Measurements from ENCODE around the gene TRABD2B. TPM values are rescaled to one million over a fixed set of nuclear protein-coding genes. Genes with fewer than 3 reads are reported as not detected.

The TRABD2B gene
- total RNA-seq, 1 experiment from 2014 or later = 0.05 TPM

GRCh38 chr1:47990286-47990685 lies 6.9 kb downstream of the TRABD2B start (continued):
- TF ChIP-seq POLR2AphosphoS5 (IDR thresholded peaks at IDR 0.05; ENCODE audit: low read depth, low read length) (no peak), ATF3 (IDR thresholded peaks at IDR 0.05) (no peak), CBX3 (IDR thresholded peaks at IDR 0.05; ENCODE audit: low read depth) (no peak), ZNF274 (IDR thresholded peaks at IDR 0.05; ENCODE audit: low read depth, low read length) (no peak), FOSL1 (IDR thresholded peaks at IDR 0.05; ENCODE audit: low read depth) (no peak), SRF (IDR thresholded peaks at IDR 0.05; ENCODE audit: low read depth) (no peak), EZH2phosphoT487 (IDR thresholded peaks at IDR 0.05; ENCODE audit: borderline replicate concordance) (no peak), CTCF (IDR thresholded peaks at IDR 0.05 in 2 of 3, conservative IDR thresholded peaks at IDR 0.05 in 1 of 3; ENCODE audit: borderline replicate concordance in 1 of 3, insufficient read depth in 1 of 3, low read depth in 2 of 3, low read length in 2 of 3) (no peak)

GRCh38 chr1:47987601-47988000 lies 9.6 kb downstream of the TRABD2B start:
- TF ChIP-seq EGR1 (IDR thresholded peaks at IDR 0.05; ENCODE audit: low read depth) (no peak), EZH2phosphoT487 (IDR thresholded peaks at IDR 0.05; ENCODE audit: borderline replicate concordance) (no peak), ATF3 (IDR thresholded peaks at IDR 0.05) (no peak), CEBPB (IDR thresholded peaks at IDR 0.05; ENCODE audit: low read depth) (no peak), CBX3 (IDR thresholded peaks at IDR 0.05; ENCODE audit: low read depth) (no peak), EZH2 (IDR thresholded peaks at IDR 0.05) (no peak), CTCF (IDR thresholded peaks at IDR 0.05 in 2 of 3, conservative IDR thresholded peaks at IDR 0.05 in 1 of 3; ENCODE audit: borderline replicate concordance in 1 of 3, insufficient read depth in 1 of 3, low read depth in 2 of 3, low read length in 2 of 3) (no peak), TCF7L2 (IDR thresholded peaks at IDR 0.05; ENCODE audit: borderline replicate concordance, extremely low read depth, insufficient read depth, insufficient read length) (no peak), SIN3A (IDR thresholded peaks at IDR 0.05; ENCODE audit: low read depth) (no peak), FOSL1 (IDR thresholded peaks at IDR 0.05; ENCODE audit: low read depth) (no peak)
- H3K9ac ChIP-seq (ENCODE audit: low read length) = no peak overlapping the region
- H2AFZ ChIP-seq (ENCODE audit: low read depth, low read length, poor library complexity, severe bottlenecking) = no peak overlapping the region
- ATAC-seq (no peak), DNase-seq (ENCODE audit: low read depth, low spot score) (no peak)
- H3K9me3 ChIP-seq (ENCODE audit: control insufficient read depth in 1 of 2, insufficient read depth in 1 of 2, low read depth in 1 of 2, low read length in 2 of 2) = no peaks in the 10 kb centered on the region
- no peak overlapping the region for H3K4me2 ChIP-seq (ENCODE audit: low read length)
- no peaks in the 10 kb centered on the region for H3K27me3 ChIP-seq (ENCODE audit: insufficient read depth, low read length)
- no peak overlapping the region for H3K4me3 ChIP-seq (replicated peaks in 1 of 2; ENCODE audit: low read depth in 1 of 2, low read length in 2 of 2)
- ChIA-PET RAD21 (ENCODE audit: low non-redundant PET in 1 of 2, low total read pairs in 2 of 2, uncharacterized antibody in 2 of 2, unreplicated experiment in 2 of 2) (no interaction called here), CTCF (interaction anchor here (2.1 kb wide), 1 partner anchor 10 kb away, joined by 10 read pairs; the partner anchor contains the start of gene TRABD2B), POLR2A (no interaction called here)
- no TSS peak for BruUV-seq (replicated peaks)
- no peaks in the 10 kb centered on the region for H3K9me2 ChIP-seq (ENCODE audit: insufficient read depth)
- no peaks in the 10 kb centered on the region for H4K20me1 ChIP-seq (ENCODE audit: insufficient read depth)
- H3K79me2 ChIP-seq (ENCODE audit: insufficient read depth, low read length) = no peaks in the 10 kb centered on the region
- no peak overlapping the region for H3K27ac ChIP-seq (ENCODE audit: low read depth, low read length)
- intact Hi-C loops (cut with micrococcal nuclease) = no loop called here
- H3K4me1 ChIP-seq (ENCODE audit: control insufficient read depth in 1 of 2, insufficient read depth in 2 of 2, low read length in 2 of 2) = peaks cover 6 to 12% of the 10 kb centered on the region in 2 experiments; a peak in 3 of 4 replicates
- H3K36me3 ChIP-seq (ENCODE audit: control insufficient read depth in 1 of 2, insufficient read depth in 2 of 2, low read length in 2 of 2) = no peaks in the 10 kb centered on the region

Data from HCT116 (cell line).